Esophagus muscularis mucosa (tissue), 3 donors: ENCODE measurements around the gene IGFN1.

Experiments used
- CTCF ChIP-seq, 3 experiments: fragments of 200-600 bp in 2 of 3; fragments of 450-650 bp in 1 of 3; sonication (generic) in 2 of 3; IDR thresholded peaks; one replicate each; pipeline ENCODE4 v1.5.1; 2017 to 2019; ENCODE audit warnings: antibody characterized with exemption in 3 of 3, mild to moderate bottlenecking in 2 of 3, moderate library complexity in 1 of 3
- EP300 ChIP-seq: sonication (generic); formaldehyde crosslinking; IDR thresholded peaks from one replicate; pipeline ENCODE4 v1.6.1; 2017; ENCODE audit warnings: antibody characterized with exemption

GRCh38 chr1:201219481-201220387 lies 29.1 kb downstream of the IGFN1 start:
- TF ChIP-seq CTCF (IDR thresholded peaks at IDR 0.05) (no peak), EP300 (no peak)
